ENCODE data around the gene NR2F2.
A peak's percentile ranks its signal among the peaks of the same experiment; 100 is the strongest.

- TF ChIP-seq EZH2 (IDR thresholded peaks at IDR 0.05) (peak; percentile 60), EZH2phosphoT487 (IDR thresholded peaks at IDR 0.05) (no peak)
- TF ChIP-seq, protein P1, sequence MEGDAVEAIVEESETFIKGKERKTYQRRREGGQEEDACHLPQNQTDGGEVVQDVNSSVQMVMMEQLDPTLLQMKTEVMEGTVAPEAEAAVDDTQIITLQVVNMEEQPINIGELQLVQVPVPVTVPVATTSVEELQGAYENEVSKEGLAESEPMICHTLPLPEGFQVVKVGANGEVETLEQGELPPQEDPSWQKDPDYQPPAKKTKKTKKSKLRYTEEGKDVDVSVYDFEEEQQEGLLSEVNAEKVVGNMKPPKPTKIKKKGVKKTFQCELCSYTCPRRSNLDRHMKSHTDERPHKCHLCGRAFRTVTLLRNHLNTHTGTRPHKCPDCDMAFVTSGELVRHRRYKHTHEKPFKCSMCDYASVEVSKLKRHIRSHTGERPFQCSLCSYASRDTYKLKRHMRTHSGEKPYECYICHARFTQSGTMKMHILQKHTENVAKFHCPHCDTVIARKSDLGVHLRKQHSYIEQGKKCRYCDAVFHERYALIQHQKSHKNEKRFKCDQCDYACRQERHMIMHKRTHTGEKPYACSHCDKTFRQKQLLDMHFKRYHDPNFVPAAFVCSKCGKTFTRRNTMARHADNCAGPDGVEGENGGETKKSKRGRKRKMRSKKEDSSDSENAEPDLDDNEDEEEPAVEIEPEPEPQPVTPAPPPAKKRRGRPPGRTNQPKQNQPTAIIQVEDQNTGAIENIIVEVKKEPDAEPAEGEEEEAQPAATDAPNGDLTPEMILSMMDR (IDR thresholded peaks at IDR 0.05): peak; percentile 16
Observed at GRCh38 chr15:96362755-96363651, 32.5 kb downstream of the NR2F2 start.
